Hematopoietic multipotent progenitor cell treated with erythropoietin and hydrocortisone succinate and interleukin-3 and kit ligand, for 15 days (in vitro differentiated cells): Measurements from ENCODE around the gene TCEA2.

Experiments
- DNase-seq: peaks from one replicate; pipeline ENCODE4 v3.0.0-alpha.2; 2015; ENCODE audit warnings: low spot score

TCEA2 gene

DNA sequence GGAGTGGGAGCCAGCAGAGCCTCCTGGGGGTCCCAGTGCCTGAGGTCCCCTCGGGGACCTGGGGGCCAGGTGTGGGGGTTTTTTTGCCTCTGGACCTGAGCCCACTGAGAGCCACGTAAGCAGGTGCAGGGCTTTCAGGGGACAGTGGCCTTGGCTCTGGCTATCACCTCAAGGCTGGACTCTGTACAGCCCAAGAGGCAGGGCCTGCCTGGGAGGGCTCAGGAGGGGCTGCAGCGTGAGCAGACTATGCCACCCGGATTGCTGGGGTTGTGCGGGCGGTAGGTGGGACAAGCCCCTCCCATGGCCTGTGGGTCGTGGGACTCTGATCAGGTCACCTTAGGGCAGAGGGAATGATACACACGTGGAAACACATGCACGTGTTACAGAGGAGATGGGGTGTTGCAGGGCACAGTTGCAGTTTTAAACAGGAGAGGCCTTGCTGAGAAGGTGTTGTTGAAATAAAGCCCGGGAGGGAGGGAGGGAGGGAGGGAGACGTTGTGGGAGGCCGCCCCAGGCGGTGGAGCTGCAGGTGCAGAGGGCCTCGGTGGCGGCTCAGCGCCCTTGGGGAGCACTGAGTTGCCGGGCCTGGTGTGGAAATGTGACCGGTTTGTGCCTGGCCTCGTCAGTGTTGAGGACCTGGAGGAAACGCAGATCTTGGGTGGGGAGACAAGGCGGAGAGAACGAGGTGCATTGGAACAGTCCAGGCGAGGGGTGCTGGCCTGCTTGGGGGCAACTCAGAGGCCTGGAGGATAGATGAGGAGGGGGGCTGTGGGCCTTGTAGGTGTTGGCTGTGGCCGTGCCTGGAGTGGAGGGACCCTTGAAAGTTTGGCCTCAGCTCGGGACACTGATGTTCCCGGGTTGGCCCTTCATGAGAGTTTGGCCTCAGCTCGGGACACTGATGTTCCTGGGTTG lies 2.3 kb downstream of the TCEA2 start:
- DNase-seq = no peak

DNA sequence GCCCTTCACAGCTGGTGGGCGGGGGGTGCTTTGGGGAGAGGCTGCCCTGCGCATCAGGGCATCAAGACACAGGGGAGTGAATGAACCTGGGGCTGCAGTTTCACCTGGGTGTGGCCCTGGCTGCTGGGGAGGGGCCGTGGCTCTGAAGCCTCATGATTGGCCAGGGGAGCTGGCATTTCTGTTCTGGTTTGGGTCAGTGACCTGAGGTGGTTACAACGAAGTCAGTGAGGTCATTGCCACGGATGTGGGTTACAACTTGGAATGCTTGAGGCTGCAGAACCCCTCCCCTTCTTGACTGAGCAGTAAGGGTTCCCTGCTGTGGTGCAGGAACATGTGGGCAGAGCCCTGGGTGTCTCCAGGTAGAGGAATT lies 3.0 kb downstream of the TCEA2 start:
- no peak for DNase-seq

DNA sequence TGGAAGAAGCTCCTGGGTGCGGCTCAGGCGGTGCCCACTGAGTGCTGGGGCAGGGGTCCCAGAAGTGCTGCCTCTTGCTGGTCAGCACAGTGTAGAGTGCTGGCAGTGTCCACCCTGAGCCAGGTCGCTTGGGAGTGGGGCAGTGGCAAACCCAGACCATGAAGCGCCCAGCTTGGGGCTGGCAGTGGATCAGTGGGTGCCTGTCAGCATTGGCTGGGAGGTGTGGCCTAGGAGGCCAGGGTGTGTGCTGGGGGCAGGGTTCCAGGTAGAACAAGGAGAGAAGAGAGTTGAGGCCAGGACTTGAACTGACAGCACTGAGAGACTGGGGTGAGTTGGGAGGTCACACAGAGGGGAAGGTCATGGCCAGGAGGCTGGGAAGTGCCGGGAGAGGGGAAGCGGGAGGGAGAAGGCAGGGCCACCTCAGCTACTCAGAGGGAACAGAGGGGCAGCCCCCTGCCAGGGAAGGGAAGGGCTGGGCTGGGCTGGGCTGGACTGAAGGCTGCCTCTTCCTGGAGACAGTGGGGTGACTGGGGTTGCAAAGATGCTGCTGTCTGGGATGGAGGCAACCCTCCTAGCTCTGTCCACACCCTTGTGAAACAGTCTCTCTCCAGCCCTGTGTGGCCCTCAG lies 4.1 kb downstream of the TCEA2 start:
- no peak for DNase-seq

DNA sequence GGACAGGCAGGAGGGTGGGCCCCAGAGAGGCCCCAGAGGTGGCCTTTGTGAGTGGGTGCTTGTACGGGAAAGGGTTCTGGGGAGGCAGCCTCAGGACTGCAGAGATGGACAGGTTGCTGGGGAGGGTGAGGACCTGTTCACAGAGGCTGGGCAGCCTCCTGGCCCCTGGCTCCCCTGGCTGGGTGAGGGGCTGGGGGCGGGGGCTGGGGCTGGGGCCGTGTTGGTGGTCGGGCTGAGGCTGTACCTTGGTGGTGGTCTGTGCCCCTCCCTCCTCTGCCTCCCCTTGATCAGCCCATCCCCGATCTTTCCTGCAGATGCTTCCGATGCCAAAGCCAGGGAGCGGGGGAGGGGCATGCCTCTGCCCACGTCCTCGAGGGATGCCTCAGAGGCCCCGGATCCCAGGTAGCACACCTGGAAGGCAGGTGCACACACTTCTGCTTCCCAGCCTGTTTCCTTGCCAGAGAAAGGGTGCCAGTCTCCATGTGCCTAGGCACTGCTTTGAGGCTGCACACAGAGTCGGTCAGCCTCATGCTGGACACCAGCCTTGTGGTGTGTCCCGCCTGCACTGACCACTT lies 4.8 kb downstream of the TCEA2 start:
- no peak for DNase-seq

DNA sequence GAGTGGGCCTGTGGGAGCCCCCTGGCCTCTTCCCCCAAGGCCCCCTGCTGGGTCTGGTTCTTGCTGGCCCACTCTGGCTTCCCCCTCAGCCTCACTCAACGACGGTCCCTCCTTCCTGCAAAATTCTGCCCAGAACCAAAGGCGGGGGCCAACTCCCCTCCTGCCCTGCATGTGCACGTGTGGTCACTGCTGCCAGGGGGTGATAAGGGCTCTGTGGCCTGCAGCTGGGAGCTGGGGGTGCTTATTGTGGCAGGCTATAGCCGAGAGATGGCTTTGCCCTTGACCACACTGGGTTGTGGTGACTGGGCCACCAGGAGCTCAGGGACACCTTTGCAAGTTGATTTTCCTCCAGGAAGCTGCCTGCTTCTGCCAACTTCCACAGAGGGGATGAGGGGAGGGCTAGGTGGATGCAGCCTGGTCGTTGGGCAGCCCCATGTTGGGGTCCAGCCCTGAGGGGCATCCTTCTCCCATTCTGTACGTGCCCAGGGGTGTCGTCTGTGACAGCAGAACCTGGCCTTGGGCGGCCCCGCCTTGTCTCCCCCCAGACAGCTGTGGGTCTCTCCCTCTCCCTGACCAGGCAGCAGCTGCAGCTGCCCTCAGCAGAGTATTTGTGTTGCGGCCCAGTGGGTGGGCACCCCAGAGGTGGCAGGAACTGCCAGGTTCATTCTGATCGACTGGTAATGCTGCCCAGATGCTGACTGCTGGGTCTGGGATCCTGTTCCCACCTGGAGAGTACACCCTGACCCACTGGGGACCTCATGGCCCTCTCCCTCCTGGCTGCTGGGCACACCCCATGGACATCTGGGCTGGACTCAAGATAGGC lies 5.6 kb downstream of the TCEA2 start:
- DNase-seq = no peak

DNA sequence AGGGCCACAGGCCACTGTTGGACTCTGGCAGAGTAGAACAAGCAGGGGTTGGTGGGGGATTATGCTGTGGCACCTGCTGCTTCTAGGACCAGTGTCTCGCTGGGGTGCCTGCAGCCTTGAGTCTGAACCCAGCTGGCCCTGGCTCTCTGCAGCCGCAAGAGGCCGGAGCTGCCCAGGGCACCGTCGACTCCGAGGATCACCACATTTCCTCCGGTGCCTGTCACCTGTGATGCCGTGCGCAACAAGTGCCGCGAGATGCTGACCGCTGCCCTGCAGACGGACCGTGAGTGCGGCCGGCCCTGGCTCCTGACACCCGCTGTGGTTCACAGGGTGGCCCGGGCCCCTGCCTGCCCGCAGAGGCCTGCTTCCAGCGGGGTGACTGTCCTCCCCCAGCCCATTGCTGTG lies 6.2 kb downstream of the TCEA2 start:
- DNase-seq = no peak

DNA sequence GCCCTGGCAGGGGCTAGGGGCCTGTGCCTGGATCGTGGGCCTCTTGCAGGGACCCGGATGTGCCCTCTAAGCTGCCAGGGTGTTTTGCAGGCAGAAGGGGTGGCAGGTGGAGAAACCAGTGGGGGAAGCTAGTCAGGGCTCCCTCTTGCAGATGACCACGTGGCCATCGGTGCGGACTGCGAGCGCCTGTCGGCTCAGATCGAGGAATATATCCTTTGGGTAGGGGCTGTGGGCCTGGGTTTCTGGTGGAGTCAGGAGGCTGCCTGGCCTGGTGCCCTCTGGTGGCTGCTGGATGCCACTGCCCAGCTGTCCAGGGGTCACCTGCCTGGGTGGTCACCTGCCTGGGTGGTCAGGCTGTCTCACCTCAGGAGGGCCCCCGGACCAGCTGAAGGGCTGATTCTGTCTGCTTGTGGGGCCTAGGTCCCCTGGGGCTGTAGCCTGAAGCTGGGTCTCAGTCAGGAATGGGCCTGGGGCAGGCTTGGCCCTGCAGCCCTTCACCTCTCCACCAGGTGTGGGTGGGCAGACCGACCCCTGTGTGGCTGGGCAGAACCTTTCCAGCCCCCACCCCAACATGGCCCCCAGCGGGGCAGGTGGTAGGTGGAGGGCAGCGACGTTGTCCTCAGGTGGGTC lies 6.7 kb downstream of the TCEA2 start:
- no peak for DNase-seq

DNA sequence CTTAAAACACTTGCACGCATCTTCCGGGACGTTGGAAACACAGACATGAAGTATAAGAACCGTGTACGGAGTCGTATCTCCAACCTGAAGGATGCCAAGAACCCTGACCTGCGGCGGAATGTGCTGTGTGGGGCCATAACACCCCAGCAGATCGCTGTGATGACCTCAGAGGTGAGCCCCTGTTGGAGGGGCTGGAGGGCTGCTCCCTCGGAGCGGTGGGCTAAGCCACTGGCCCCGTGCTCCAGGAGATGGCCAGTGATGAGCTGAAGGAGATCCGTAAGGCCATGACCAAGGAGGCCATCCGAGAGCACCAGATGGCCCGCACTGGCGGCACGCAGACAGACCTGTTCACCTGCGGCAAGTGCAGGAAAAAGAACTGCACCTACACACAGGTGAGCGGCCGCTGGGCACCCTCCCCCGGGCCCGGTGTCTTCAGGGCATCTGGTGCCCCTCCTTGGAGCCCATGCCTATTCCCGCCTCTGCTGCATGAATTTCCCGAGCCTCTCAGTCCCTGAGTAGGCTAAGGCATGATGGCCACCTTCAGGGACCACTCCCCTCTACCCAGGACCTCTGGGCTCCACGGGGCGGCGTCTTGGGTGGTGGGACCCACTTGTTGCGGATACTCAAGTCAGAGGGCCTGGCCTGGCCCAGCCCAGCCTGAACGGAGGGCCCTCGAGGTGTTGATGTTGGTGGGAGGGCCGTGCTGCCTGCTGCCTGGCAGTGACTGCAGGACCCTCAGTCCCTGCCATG lies 7.4 kb downstream of the TCEA2 start:
- no peak for DNase-seq

DNA sequence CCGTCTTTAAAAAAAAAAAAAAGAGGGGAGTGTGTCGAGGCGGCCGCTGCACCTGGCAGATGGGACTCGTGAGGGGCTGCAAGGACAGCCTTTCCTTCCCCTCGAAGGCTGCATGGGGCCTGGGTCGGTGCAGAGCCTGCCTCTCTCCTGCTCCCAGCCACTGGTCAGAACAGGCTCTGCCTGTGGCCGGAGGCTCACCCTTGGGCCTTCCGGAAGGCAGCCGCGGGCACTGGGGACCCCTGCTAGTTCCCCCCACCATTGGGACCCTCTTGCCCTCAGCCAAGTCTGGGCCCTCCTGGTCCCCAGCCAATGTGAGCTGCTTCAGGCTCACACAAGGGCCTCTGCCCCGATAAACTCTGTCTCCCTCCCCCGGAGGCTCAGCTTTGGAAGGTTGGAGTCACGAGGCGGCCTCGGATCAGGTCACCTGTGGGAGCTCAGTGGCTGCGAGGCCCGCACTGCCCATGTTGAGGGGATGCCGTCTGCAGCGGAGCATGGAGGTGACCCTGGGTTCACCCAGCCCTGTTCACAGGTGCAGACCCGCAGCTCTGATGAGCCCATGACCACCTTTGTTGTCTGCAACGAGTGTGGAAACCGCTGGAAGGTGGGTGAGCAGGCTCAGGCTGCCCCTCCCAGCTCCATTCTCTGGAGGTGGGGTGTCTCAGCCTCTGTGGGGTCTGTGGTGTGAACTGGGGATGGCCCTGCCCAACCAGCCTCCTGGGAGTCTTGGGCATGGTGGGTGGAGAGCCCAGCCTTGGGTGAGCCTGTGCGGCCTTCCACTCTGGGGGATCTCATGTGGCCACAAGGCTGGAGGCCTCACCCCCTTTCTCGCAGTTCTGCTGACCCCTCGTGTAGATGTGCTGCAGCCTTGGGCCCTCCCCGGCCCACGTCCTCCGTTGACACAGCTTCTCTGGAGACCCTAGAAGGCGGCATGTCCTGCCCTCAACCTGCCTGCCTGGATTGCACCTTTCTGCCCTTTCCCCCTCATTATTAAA lies 8.6 kb downstream of the TCEA2 start:
- no peak for DNase-seq

DNA sequence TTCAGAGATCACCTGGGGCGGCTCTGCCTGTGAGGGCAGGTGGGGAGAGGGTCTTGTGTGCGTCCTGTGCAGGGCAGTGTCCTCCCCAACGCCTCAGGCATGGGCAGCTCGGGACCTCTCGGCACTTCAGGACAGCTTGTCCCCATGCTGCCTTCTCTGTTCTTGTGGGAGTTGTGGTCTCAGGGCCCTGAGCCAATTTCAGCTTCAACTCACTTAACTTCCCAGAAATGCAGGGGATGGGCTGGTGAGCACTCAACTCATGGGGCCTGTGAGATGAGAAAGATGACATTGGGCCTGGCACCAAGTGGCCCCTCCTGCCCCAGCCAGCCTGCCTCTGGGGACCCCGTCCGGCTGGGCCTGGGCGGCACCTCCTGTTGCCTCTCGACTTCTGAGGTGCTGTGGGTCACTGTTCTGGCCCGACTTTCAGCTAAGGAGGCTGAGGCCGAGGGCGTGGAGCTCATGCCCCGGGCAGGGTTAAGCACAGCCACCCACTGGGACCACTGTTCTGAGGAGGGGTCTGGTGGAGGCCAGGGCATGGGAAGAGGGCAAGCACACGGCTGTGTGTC lies 9.6 kb downstream of the TCEA2 start:
- no peak for DNase-seq

DNA sequence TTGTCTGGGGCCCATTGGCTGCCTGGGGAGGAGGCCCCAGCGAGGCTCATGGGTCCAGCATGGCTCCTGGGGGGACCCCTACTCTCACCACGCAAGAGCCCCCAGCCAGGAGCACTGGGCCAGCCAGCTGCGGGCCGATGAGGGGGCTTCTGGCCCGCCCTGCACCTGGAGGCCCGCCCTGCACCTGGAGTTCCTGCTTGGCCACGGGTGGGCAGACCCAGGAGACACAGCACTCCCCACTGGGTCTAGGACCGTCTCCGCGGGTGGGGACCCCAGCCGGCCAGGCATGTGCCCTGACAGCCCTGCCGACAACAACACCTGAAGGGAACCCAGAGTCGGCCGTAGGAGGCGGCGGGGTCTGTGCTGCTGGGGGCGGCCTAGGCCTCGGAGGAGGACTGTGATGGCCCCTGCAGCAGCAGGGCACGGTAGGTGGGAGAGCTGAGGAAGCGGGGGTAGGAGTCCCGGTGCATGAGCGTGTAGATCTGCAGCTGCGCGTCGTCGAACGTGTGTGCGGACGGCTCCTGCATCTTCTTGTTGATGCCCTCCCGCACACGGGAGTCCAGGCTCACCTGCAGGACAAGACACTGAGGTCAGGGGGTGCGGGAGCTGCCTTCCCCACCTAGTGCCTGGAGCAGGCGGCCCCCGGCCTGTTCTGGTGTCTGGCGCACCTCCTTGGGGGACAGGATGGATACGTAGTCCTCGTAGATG lies 10.6 kb downstream of the TCEA2 start:
- no peak for DNase-seq

DNA sequence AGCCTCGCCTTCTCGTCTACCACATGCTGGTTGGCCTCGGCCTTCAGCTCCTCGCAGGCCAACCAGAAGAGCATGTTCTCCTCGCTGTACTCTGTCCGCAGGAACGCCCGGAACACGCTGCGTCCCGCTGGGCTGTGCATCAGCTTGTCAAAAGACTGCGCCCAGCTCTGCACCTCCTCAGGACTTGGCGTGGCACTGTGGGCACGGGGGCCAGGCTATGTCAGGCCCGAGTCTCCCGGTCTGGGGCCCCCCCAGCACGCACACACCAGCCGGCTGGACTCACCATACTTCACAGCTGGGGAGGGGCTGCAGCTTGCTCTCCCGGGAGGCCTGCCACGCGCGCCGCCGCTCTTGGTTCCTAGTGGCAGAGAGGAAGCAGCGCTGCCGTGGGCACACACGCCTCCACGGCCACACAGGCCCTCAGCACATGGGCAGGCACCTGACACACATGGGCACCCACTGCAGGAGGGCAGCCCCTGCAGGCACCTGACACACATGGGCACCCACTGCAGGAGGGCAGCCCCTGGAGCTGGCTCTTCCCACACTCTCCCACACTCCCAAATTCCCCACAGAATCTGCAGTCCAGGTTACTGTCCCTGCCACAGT lies 11.3 kb downstream of the TCEA2 start:
- no peak for DNase-seq

DNA sequence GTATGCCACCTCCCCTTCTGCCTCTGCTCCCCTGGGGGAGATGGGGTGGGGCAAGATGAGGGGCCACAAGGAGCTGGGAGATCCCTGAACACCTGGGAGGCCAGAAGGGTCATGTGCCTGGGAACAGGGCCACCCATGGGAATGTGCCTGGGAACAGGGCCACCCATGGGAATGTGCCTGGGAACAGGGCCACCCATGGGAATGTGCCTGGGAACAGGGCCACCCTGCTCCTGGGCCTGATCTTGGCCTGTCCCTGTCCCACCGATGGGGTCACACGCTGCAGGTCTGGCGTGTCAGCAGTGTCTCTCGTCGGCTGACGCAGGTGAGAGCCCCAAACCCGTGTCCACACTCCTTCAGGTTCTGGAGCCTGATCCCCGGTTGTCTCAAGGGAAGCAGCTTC lies 12.0 kb downstream of the TCEA2 start:
- no peak for DNase-seq

DNA sequence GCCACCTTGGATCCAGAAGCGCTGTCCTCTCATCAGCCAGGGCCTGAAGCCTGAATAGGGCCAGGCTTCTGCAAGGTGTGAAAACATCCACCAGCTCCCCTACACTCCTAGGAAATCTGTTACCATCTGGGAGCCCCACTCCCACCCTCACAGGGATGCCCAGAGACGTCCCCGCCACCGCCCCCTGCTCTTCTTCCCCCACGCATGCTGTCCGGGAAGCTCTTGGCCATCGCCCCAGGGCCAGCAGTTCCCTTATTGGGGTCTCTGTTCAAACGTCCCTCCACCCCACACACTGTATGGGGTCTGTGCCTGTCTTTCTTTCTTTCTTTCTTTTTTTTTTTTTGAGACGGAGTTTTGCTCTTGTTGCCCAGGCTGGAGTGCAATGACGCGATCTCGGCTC lies 12.6 kb downstream of the TCEA2 start:
- no peak for DNase-seq

DNA sequence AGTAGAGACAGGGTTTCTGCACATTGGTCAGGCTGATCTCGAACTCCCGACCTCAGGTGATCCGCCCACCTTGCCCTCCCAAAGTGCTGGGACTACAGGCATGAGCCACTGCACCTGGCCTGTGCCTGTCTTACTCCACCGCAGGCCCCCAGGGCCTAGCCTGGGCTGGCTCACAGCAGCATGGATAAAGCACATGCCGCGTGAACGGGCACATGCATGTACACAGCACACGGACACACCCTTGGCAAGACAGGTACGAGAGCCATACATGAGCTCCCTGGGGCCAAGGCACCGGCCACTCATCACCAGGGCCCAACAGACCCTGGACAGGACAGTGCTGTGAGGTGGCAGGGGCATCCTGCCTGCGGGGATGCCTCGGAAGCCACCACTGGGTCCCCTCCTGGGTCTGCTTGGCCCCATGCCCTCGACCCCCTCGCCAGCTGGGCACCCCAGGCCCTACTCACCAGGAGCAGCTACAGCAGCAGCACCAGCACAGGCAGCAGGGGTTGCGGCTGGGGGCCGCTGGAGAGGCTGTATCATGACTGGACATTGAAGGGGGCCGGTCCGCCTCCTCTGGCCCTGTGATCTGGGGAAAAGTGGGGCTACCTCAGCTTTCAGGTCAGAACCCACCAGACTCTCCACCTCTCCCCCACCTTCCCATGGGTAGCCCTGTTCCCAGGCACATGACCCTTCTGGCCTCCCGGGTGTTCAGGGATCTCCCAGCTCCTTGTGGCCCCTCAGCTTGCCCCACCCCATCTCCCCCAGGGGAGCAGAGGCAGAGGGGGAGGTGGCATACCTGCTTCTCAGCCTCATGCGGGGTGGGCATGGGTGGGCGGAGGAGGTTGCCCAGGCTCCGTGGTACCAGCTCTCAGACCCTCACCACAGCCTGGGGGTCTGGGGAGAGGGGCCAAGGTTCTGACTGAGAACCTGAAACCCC lies 13.3 kb downstream of the TCEA2 start:
- DNase-seq = no peak

DNA sequence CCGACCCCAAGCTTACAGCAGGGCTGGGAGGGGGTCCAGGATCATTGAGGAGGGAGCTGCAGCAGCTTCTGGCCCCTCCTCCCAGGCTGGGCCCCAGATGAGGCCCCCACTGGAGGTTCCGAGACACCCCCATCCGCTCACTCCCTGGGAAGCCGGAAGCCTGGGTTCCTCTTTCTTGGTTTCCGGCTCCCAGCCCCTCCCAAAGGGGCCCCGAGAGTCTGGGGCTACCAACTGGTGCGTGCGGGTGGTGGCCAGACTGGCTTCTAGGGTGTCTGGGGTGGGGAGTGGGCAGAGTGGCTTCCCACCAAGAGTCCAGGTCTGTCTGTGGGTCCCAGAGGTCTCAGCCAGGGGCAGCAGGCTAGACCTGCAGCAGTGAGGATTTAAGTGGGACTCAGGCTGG lies 14.1 kb downstream of the TCEA2 start:
- no peak for DNase-seq

DNA sequence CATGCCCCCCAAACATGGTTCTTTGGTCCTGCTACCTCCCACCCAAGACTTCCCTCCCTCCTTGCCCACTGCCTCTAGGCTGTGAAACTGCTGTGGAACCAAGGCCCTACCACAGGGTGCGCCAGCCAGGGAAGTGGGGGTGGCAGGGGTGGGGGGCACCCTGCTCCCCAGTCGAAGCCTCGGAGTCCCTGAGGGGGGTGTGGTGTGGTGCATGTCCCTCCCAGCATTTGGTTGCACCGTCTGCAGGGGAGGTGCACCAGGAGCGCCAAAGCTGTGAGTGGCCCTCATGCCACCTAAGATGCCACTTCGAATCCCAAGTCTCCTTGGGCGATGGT lies 14.5 kb downstream of the TCEA2 start:
- DNase-seq = no peak
